GM18870 (cell line): ENCODE measurements around the gene PPFIA4.

Experiments
- ATAC-seq: cut with Tn5 transposase; IDR thresholded peaks from one replicate; pipeline ENCODE4 v1.9.1; 2021; ENCODE audit warnings: moderate library complexity; ENCODE audit not compliant: unreplicated experiment

The PPFIA4 gene

DNA sequence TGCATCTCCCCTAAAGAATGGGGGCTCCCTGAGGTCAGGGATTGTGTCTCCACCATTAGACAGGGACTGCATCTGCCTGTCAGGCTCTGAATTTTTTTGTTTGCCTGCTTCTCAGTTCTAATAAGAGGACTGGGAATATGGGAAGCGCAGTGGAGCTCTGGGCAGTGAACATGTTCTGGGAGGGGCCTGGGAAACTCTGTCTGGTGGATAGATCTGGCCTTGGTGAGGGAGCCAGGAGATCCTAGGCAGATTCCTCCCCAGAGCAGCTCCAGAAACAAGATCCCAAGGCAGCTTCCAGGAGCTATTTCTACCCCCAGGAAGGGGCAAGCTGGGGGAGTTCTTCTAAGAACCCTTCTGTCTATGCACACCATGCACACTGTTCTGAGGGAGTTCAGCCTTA lies 72.2 kb downstream of the PPFIA4 start:
- no peak for ATAC-seq

DNA sequence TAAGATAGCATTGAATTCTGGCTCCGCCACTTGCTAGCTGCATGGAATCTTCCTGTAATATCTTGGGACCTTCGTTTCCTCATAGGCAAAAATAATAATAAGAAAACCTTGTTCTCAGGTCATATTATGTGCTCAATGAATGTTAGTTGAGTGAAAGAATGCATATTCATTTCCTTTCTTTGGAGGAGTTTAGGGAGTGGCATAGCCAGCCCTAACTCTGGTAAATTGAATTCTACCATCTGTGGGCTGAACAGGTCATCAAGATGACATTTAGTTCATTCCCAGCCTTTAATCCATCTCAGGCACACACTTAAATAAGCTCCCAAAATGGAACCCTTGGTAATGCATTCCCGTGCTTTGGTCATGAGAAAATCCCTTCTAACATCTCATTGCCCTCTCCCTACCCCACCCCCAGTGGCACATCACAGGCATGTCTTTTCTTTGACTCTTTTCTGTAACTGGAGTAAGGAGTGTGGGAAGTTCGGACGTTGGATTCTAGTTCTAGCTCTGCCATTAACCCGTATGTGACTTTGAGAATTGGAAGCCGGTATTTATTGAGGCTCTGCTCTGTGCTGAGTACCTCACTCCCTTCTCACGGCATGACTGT lies 72.7 kb downstream of the PPFIA4 start:
- no peak for ATAC-seq

DNA sequence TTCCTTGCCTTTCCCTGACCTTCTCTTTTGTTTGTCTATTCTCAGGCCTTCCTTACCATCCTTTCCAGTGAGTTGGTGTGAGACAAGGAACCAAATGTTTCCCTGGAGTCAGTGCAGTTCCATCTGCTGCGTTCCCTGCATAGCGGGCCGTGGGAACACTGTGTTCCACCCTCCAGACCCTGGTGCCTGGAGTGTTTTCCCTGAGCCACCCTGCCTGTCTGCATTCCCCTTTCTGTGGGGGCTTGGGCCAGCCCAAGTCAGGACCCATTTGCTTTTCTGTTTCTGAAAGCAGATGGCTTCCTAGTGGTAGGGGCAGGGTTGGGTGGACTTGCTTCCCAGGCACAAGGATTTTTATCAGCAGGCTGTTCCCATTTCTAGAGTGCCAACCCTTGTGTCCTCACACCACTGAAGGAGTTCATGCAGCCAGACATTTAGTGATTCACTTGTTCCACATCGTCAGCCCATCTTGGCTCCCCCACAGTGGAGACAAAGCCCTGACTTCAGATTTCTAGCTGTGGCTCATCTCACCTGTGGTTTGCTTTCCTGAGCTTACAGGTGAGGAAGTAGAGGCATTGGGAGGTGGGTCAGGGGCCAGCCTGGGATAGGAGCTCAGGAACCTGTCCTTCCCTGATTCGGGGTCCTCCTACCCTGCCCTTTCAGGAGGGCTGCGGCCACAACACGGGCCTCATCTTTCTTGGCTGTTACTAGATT lies 73.7 kb downstream of the PPFIA4 start:
- no peak for ATAC-seq

DNA sequence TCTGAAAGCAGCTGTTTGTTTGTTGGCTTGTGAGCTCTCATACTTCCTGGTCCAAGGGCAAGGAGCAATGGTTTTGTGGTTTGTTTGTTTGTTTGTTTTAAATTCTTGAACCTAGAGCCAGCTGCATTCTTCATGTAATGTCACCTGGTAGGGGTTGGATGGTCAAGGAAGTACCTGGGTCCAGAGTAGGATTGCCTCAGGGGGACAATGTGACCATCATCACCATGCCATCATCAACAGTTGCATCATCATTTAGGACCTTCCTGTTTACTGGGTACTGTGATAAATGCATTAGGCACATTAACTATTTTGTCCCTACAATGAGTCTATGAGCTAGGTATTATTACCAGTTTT lies 74.2 kb downstream of the PPFIA4 start:
- ATAC-seq, result no peak

DNA sequence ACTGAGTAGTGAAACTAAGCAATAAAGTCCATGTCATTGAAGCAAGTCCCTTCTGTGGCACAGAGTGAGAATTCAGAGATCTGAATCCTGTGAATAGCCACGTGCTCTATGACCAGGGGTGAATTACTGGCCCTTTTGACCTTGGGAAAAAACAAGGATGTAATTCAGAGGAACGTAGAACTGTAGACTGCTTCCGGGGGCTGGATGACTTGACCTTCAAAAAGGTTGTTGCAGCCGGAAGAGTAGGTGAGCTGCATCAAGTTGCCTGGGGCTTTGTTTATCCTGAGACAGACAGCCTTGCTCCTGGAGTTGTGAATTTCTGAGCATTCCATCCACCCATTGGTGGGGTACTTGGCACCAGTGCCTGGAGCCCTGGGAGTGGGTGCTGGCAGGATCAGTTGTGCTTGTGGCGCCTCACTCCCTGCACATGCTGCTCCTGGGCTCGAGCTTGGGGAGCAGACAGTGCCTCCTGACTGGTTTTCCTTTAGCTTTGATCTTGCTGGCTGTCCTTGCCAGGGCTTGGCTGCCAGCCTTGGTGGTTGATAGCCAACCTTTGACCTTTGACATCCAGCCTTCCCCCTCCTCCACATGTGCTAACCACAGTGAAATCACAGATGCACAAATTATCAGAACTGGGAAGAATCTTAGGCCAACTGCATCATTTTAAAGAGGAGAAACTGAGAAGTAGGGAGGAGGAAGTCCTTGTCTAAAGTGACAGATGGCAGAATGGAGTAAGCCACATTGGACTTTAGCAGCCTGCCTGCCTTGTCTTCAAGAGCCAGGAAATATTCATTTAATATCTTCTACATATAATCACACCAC lies 75.7 kb downstream of the PPFIA4 start:
- no peak for ATAC-seq

DNA sequence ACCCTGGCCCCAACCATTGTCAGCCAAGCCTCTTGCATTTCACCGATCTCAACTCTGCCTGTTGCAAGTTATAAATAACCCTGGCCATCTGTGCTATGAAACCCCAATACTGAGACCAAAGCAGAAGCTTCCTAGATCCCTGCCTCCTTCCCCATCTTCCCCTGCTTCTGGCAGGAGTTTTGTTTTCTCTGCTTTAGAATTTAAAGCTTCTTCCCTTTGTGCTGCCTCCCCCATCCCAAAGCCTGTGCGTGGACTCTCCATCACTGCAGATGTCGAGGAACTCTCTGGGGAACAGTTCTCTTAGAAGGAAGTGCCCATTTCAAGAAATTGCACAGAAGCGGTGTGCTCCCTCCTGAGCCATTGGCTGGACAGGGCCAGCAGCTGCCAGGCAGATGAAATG lies 76.9 kb downstream of the PPFIA4 start:
- ATAC-seq, result no peak

DNA sequence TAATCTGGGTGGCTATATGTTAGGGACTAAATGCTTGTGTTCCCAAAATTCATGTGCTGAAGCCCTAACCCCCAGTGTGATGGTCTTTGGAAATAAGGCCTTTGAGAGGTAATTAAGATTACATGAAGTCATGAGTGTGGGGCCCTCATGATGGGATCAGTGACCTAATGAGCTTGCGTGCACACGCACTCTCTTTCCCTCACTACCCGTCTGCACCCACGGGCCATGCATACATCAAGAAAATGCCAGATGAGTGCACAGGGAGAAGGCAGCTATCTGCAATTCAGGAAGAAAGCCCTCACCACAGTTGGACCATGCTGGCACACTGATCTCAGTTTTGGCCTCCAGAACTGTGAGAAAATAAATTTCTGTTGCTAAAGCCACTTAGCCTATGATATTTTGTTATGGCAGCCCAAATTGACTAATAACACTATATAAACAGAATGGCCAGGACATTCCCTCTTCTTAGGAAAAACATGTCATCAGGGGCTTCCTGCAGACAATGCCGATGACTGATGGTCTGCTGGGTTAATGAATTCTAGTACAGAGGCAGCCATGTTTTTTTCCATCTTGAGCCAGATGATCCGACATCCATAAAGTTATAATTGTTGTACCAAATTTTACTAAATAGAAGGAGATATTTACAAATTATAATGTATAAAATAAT lies 77.7 kb downstream of the PPFIA4 start:
- no peak for ATAC-seq

DNA sequence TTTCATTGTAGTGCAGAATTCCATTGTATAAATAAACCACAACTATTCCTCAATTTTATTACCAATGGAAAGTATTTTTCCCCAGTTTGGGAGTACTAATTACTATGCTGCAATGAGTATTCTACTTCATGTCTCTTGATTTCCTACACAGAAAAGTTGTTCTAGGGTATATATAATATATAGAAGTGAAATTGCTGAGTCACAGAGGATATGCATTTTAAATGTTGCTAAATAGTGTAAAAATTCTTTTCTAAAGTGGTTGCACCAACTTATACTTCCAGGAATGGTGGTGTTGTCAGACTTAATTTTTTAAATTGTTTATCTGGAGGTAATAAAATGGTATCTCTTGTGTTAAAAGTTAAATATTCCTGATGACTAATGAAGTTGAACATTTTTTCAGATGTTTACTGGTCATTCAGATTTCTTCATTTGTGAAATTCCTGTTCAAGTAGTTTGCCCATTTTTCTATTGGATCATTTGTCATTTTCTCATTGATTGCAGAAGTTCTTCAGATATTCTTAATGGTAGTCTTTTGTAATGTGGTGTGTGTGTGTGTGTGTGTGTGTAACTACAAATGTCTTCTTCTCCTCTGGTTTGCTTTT lies 78.6 kb downstream of the PPFIA4 start:
- no peak for ATAC-seq

DNA sequence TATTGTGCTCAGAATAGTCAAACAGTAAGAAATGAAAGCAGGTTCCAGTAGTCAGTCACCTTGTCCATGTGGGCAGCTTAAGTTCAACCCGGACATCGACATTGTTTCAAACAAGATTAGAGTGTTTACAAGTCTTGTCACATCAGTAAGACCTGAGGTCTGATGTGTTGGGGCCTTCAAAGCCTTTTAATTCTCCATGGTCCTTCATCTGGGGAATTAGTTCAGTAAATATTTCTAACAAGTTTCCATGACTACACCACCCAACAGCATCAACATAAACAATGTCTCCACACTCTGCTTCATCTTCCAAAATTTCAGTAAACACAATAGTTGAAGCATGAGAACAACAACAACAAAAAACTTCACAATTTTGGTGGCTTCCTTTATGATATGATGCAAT lies 86.2 kb downstream of the PPFIA4 start:
- no peak for ATAC-seq

DNA sequence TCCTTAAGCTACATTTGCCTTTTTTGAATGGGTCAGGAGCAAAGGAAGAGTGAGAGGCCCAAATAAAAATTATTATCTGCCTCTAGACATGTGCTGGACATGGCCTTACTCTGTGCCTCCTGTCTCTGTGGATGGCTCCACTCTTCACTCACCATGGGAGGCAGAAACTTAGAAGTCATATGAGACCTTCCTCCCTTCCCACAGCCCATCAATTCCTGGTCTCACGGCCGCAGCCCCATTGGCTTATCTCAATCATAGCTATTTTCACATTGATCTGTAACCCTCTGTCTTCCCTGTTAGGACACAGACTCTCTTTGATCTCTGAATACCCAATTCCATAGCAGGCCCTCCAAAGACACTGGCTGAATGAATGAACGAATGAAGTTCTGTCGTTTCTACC lies 87.0 kb downstream of the PPFIA4 start:
- no peak for ATAC-seq

DNA sequence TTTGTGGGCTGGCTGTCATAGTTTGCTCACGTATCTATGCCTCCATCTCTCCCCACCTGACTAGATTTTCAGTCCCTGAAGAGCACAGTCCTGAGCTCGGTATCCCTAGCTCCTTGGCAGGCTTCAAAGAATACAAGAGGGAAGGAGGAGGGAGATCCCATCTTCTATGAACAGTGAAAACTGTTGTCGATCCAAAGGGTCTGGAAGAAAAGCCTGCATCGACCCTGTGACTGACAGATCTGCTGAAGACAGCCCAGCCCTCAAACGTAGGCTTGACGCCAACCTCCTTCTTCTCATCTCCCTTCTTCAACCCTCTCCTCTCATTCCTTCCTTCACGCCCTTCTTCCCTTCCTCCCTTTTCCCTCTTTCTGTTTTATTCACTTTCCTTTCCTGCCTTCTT lies 87.9 kb downstream of the PPFIA4 start:
- no peak for ATAC-seq

DNA sequence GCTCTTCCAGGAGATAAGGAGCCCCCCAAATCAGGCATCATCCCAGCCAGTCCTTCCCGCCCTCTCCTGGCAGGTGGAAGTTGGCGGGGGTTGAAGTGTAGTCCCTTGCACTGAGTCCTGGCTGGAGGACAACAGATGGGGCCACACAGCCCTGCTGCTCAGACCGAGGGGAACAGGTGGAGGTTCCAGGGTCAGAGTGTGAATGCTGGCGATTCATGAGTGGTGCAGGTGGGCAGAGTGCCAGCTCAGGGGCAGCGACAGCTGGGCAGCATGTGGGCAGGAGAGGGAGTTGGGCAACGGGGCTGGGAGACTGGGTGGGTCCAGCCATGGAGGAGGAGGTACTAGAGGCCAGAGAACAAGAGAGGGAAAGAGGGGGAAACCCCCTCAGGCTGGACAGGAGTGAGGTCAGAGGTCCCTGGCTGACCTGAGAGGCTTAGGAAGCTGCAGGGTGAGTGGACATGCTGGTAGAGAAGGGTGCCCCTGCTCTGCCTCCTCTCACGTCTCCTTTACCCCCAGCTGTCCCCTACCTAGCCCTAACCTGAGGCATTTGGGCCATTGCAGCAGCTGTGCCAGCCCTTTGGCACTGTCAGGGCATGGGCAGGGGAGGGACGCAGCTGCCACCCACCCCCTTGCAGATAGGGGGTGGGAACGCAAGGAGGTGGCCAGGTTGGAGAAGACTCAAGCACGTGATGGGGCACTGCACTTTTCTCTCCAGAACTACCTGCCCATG lies 90.0 kb downstream of the PPFIA4 start:
- ATAC-seq, result no peak

DNA sequence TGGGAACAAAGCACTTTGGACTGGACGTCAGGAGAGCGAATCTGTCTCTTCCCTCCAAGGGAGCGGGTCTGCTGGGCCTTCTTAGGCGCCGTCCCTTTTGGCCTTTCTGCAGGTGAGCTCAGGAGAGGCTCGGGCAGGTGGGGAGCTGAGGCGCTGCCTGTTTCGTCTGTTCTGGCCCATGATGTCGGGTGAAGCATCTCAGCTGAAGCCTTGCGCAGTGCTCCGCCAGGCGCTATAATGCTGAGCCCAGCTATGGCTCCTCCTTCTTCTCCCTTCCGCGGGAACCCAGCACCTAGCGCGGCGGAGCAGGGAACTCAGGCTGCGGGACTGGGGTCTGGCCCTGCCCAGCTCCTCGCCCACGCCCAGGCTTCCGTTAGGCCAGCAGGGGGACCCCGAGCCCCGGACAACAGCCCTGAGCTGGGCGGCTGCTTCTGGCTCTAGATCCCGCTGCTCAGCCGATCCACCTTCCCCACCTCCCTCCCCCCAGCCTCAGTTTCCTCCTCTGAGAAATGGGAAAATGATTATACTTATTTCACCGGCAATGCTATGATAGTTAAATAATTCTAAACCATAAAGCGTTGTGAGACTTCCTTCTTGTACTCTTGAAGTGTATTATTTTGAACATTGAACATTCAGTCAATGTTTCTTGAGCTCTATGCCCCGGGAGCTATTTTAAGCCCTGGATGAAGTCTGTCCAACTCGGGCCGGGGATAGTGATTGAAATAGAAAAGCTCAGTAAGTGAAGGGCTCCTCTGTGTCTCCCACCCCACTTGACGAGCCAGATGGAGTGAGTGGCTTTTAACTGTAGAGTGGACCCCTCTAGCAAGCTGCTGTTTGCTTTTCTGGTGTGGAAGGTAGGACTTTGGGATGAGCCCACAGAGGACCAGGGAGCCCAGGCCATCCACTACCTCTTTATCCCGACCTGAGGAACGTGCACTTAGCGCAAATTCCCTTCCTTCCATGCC lies 91.6 kb downstream of the PPFIA4 start:
- no peak for ATAC-seq

DNA sequence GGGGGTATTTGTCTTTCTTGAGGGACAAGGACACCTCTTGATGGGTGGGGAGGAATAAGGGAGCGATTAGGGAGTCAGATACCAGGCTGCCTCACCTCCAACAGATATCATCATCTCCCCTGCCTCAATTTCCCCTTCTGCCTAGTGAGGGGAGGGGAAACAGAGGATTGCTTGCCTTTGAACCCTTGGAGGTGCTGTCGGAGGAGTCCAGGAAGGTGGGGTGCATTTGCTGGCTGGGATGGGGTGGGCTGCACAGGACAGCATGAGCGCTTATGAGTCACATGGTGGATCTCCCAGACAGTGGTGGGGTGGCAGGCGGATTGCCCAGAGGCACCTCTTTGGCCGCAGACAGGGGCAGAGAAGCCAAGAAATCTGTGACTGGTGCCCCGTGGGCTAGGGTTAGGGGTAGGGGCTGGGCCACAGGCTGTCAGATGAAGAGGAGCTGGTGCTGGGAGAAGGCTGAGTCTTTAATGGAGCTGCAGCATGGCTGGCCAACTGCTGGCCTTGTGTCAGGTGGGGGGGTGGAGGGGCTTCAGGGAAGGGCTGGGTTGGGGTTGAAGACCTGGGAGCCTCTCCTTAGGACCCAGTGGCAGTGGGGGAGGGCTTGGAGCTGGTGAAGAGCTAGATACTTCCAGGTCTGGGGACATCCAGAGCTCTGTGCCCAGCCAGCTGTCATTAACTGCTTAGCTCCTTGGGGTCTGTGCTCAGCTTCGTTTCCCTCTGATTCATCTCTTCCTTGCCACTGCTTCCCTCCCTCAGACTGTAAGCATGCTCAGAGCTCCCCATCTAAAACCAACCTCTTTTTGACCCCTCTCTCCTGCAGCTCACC lies 94.2 kb downstream of the PPFIA4 start:
- no peak for ATAC-seq

DNA sequence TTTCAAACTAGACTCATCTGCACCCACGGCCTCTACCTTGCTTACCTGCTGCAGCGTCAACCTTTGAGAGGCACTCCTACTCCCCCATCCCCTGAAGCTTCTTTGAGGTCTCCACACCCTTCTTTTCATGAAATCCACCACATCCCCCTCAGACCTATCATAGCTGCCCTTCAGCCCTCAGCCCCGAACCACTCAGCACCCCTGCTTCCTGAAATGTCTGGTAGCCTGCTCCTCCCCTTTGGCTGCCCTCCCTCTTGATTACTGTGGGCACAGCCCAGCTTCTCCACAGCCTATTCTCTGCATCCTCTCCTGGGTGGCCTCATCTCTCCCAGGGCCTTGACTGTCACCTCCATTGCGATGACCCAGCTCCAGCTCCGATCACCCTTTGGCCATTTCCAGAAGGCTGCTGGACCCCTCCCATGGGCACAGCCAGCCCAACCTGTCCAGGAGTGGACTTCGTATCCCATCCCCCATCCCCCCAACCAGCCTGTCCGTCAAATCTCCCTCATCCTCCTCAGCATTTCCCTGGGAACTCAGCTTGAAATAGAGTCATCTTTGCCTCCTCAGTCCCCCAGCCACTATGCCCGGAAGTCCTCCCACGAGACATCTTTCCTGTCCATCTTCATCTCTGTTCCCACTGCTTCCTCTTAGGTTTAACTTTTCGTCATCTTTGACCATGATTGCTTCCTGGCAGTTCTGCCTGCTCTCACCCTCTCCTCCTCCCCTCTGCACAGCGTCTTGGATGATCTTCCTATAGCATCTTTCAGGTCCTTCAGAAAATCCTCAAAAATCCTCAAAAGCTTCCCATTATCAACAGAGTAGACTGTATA lies 95.1 kb downstream of the PPFIA4 start:
- no peak for ATAC-seq

DNA sequence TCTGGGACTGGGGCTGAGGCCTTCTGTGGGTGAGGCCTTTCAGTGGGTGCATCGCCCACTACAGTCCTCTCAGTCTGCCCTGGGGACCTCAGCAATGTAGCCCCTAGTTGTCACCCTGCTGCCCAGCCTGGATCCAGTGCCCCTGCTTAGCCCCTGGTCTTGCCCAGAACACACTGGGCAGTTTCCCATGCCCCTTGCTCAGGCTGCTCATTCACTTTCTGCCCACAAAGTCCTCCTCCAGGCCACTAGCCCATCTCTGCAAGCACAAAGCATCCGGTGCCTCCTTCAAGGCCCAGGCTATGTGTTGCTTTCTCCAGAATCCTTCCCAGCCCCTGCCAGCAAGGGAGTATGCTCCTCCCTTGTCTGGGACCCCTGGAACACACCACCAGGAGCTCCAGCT lies 95.9 kb downstream of the PPFIA4 start:
- no peak for ATAC-seq

DNA sequence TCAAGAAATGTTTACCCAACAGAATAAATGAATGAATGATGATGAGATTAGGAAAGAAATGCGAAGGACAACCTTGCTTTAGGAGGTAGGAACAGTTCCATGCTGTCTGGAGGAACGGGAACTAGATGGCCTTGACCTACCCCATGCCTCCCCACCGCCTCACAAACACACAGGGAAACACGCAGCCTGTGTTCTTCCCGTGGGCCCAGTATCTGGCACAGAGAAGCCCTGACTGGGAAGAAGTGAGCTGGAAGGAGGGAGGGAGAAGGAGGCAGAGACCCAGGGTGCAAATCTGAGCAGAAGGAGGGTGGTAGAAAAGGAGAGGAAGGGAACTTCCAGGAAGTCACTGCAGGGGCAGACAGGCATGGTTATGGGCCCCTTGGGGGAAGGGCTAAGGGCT lies 97.7 kb downstream of the PPFIA4 start:
- no peak for ATAC-seq
